ENCODE data around the gene BEX1.
"Not testable (repeated sequence)": the region's sequence is repeated elsewhere in the genome, so short reads cannot be mapped to it uniquely, and the experiment has no call there.

Gene BEX1

DNA sequence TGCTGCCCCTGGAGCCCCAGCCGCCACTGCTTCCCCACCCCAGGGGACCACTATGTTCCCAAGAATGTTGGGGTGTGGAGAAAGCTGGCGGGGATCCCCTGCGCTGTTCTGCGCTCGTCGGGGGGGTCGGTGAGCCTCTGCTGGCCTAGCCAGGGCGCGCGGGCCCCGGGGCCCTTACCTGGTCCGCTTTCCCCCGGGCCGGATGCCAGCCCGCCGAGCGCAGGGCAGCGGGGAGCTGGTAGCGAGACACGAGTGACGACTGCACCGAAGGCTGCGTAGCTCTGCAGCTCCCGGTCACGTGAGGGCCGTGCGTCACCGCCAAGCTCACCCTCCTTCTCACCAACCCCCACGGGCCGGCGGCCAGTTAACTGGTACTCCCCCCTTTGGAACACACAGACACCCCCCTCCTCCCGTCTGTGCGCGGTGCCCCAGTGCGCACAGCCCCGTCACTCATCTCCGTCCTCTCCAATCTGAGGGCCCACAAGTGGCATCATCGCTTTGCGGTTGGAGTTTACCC lies at the start of gene BEX1:
Gene BEX1 (minus strand): TSS at position 254 of the 517 bp plus-strand sequence. CDS start 897 bp downstream, outside the sequence.
- DNase-seq (ENCODE audit: low read depth in 2 of 2), result no peak

DNA sequence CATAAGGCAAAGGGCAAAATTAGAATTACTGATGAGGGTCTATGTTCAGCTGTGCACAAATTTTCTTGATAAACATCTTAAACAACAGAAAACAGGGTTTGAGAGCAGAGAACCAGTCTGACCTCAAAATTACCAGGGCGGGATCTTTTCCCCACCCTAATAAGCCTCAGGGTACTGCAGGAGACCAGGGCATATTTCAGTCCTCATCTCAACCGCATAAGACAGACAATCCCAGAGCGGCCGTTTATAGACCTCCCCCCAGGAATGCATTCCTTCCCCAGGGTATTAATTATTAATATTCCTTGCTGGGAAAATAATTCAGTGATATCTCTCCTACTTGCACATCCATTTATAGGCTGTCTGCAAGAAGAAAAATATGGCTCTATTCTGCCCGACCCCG lies 45.5 kb upstream of the BEX1 start:
- not testable (repeated sequence) for DNase-seq (ENCODE audit: low read depth in 2 of 2)

DNA sequence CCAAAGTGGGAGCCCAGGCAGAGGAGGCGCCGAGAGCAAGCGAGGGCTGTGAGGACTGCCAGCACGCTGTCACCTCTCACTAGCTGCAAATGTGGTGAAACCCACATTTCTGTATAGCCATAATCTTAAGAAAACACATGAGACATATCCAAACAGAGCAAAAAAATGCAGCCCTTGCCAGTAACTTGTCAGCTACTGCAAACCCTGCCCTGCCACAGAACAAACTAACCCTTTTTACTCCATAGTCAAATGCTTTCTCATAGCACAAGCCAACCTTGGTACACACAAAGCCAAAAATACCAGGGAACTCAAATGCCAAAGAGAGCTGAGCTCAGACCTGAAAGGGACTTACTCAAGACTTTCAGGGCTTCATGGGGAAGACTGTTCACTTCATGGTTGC lies 43.9 kb upstream of the BEX1 start:
- no peak for DNase-seq (ENCODE audit: low read depth in 2 of 2)

DNA sequence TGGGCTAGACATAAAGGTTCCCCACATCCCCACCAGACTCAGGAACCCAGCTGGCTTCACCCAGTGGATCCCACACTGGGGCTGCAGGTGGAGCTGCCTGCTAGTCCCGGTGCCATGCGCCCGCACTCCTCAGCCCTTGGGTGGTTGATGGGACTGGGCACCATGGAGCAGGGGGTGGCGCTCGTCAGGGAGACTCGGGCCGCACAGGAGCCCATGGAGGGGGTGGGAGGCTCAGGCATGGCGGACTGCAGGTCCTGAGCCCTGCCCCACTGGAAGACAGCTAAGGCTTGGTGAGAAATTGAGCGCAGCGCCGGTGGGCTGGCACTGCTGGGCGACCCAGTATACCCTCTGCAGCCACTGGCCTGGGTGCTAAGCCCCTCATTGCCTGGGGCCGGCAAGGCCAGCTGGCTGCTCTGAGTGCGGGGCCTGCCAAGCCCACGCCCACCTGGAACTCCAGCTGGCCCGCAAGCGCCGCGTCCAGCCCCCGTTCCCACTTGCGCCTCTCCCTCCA lies 43.3 kb upstream of the BEX1 start:
- not testable (repeated sequence) for DNase-seq (ENCODE audit: low read depth in 2 of 2)

DNA sequence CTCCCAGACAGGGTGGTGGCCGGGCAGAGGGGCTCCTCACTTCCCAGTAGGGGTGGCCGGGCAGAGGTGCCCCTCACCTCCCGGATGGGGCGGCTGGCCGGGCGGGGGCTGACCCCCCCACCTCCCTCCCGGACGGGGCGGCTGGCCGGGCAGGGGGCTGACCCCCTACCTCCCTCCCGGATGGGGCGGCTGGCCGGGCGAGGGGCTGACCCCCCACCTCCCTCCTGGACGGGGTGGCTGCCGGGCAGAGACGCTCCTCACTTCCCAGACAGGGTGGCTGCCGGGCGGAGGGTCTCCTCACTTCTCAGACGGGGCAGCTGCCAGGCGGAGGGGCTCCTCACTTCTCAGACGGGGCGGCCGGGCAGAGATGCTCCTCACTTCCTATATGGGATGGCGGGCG lies 40.4 kb upstream of the BEX1 start:
- DNase-seq (ENCODE audit: low read depth in 2 of 2), result not testable (repeated sequence)

DNA sequence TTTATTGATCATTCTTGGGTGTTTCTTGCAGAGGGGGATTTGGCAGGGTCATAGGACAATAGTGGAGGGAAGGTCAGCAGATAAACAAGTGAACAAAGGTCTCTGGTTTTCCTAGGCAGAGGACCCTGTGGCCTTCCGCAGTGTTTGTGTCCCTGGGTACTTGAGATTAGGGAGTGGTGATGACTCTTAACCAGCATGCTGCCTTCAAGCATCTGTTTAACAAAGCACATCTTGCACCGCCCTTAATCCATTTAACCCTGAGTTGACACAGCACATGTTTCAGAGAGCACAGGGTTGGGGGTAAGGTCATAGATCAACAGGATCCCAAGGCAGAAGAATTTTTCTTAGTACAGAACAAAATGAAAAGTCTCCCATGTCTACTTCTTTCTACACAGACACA lies 39.9 kb upstream of the BEX1 start:
- not testable (repeated sequence) for DNase-seq (ENCODE audit: low read depth in 2 of 2)

DNA sequence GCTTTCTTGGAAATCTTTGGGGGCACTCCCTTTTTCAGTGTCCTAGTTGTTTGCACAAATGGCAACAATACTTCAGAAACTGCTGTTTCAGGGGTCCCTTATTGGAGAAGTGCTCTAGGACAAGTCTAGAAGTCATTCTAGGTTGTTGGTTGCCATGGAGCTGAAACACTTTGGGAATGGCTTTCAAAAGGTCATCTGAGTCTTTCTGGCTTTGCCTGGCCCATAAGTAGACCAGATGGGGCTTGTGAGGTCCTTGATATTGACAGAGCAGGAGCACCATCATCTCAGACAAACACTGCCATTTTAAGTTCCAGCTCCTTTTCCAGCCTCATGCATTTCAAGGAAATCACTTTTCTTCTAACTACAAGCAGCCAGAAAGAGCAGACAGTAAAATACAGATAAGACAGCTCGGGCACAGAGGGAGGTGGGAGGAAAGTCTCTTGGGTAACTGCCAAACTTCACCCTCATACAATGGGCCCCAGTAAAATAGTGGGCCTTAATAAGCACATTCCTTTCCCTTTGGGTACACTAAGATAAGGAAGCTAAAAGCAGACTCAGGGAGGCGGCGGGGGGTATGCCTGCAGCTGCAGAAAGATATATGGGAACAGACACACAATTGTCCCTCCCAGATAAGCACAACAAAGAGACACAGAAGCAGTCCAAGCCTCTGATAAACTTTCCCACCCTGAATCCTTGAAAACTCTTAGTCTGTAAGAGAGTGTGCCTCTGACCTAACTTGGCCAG lies 37.5 kb upstream of the BEX1 start:
- DNase-seq (ENCODE audit: low read depth in 2 of 2), result no peak

DNA sequence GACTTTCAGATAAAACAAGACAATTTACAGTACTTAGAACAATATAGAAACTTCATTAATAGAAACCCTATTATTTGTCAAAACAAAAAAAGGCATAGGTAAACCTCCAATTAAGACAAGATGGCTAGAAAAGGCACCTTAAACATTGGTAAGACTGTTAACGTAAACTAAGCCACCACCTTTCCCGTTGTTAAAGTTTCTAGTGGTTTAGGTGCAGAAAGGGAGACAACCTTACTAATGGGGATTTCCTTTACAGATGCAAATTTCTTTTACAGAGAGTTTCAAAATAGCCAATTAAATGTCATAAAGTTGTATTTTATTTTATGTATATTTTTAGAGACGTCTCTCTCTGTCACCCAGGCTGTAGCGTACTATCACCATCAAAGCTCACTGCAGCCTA lies 36.5 kb upstream of the BEX1 start:
- no peak for DNase-seq (ENCODE audit: low read depth in 2 of 2)

DNA sequence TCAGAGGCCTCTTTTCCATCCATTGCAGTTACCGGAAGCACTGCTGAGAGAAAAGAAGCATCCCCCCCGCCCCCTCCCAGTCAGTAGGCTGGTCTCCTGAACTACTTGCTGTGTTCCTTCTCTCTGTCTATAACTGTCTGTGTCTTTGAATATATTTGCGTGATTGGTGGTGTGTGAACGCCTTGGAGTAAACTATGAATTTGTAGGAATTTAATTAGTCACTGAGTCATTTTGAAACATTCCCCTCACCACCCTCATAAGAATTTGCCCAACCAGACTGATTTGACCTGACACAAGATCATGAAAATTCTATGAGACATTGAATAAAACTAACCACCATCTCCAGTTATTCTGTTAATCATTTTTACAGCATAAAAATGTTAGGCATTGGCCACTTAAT lies 35.7 kb upstream of the BEX1 start:
- DNase-seq (ENCODE audit: low read depth in 2 of 2), result no peak

DNA sequence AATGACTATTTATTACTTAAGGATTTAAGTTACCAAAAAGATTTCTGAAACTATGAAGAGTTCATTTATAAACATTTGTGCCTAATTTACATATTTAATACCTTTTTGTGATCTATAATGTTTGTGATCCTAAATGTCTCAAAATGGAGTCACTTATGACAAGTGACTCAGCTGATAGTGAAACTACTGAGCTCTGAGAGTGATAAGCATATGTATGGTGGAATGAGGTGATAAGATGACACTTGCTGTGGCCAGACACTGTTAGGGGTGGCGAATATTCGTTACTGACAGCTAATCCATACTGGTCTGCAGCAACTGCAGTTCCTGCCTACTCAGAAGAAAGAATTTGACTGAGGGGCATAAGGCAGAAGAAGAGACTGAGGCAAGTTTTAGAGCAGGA lies 34.5 kb upstream of the BEX1 start:
- no peak for DNase-seq (ENCODE audit: low read depth in 2 of 2)

DNA sequence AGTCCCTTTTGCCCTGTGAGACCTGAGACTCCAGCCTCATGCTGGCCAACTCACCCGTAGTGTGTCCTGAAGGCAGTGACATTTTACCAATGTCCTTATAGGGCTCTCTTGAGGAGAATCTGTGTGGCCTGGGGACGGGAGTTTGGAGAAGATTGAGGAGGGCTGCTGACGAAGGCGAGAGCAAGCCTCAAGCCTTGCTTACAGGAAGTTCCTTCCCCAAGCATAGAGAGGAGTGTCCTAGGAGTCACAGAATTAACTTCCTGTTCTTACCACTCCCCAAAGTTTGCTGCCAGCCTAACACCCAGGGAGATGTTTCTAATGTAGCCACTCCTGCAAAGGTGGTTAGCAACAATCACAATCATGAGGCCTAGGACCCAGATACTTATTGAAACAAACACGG lies 29.0 kb upstream of the BEX1 start, which contains the start of gene NXF3:
Gene NXF3 (minus strand): TSS at position 202 of the 400 bp plus-strand sequence. CDS start 120 bp downstream, at position 82.
- no peak for DNase-seq (ENCODE audit: low read depth in 2 of 2)

DNA sequence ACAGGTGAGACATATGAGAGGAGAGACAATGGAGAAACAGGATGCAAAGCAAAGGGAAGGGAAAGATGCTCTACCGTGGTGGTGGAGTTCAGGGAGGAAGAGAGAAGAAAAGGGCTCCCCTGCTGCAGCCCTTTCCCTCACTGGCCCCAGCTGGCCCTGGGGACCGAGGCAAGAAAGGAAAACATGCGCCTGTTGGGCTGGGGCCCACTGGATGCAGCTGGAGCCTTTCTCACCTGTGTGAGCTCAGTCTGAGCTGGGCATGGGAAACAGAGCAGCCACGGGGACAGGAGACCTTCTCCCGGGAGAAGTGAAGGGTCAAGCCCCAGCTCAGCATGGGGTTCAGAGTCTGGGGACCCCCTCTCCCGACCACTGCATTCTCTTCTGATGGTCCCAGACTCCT lies 17.1 kb upstream of the BEX1 start:
- no peak for DNase-seq (ENCODE audit: low read depth in 2 of 2)

DNA sequence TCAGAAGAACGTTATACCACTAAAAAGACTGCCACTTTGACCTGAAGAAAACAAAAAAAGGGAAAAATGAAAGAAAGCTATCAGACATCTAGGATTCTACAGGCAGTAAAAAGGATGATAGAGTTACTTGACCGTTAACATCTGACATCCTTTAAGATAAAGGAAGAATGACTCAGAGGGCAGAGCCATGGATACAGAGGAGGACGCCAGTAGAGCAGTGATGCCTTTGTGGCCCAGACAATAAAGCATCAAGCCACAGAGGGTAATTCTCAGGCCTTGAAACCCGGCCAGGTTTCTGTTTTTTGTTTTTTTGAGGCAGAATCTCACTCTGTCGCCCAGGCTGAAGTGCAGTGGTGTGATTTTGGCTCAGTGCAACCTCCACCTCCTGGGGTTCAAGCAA lies 9.5 kb upstream of the BEX1 start:
- DNase-seq (ENCODE audit: low read depth in 2 of 2), result no peak

DNA sequence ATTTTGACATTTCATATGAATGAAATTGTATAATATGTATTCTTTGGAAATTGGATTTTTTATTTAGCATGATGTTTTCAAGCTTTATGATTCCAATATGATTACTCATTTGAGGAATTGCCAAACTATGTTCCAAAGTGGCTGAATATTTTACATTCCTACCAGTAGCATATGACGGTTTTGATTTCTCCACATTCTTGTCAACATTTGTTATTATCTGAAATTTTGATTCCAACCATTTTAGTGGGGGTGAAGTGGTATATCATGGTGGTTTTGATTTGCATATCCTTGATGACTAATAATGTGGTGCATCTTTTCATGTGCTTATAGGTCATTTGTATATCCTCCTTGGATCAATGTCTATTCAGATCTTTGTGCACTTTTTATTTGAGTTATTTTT lies 2.6 kb upstream of the BEX1 start:
- no peak for DNase-seq (ENCODE audit: low read depth in 2 of 2)

DNA sequence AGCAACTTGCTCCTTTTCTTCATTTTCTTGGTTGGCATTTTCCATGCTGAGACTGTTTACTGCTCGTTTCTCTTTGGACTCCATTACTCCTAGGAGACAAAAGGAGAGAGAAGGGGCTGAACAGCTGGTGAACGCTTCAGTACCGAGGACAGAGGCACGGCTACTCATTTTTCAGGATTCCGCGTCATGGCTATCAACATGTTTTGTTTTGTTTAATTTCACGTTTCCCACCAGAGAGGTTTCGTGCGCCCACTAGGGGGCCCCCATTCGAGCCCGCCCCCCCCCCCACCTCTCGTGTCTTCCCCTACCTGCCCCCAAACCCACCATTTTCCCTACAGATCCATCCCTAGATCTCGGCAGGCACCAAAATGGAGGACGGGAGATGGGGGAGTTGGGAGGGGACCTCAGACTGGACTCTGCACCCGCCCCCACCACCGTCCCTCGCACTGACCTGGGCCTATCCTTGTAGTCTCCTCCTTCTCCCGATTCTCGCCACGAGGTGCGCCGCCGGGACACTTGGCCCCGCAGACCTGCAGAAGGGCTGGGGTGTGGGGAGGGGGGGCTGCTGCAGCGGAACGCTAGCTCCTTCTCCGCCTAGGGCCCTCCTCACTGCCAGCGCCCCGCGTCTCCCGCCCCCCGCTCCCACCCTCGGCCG lies 653 bp downstream of the BEX1 start:
- DNase-seq (ENCODE audit: low read depth in 2 of 2), result no peak

DNA sequence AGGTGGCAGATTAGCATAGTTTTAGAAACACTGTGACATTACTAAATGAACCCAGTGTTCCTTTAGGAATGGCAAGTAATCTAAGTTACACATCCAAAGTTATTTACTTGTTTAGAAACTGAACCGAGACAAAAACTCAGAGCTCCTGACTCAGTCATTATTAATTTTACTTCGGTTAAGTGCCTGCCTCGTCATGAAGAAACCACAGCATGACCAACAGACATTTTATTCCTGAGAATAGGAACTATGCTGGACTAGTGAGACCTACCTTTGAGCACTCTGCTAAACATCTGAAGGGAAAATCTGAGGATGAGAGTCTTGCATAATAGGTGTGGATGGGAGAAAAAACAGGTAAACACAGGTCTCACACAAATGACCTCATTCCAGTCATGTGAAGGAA lies 2.5 kb downstream of the BEX1 start:
- DNase-seq (ENCODE audit: low read depth in 2 of 2), result no peak

DNA sequence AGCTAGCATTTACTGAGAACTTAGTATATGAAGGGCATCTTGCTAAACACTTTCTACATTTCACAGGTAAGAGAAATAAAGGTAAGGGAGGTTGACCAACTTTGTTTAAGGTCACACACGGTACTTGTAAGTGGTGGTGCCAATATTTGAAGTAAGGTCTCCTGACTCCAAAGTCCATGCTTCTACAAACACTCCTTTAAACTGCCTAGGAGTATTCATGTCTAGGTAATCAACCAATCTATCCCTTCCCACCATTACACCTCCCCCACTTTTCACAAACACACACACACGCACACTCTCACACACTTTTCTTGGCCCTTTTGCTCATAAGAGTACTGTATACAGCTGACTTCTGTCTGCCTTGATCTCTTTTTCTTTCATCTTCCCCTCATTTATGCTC lies 7.1 kb downstream of the BEX1 start:
- no peak for DNase-seq (ENCODE audit: low read depth in 2 of 2)

DNA sequence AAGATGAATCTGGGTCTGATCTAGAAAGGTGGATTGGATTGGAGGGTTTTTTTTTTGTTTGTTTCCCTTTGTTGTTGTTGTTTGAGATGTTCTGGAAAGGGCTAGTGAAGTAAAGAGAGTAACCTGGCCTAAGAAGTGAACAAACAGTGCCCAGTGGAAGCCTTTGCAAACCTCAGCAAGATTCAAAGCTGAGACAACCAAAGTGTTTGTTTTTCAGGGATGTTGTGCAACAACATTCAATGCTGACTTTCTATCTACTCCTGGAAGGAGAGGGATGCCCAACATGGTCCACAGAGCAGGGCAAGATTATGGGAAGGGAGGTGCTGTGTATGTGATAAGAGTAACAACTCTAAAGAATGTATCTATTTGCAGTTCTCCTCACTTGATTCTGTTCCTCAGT lies 11.3 kb downstream of the BEX1 start:
- no peak for DNase-seq (ENCODE audit: low read depth in 2 of 2)

DNA sequence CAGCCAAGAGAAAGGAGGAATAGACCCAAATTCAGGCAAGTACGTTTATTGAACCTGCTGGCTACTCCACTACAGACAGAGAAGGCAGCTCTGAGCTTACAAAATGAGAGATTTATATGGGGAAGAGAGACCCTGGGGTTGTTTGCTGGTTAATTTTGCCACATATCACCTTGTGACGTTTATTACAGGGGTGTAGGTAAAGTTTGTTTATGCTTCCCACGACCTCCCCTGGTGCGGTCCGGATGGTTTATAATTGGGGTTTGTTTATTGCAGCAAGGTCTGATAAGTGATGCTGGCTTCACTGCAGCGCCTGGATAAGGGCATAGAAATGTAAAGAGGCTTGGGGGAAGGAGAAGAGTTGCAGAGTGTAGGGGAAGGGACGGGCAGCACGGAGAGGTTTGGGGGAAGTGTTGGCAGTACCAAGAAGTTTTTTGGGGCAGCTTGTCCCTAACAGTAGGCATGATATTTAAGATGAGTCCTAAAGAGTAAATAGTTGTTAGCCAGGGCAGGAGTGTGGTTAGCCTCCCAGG lies 12.6 kb downstream of the BEX1 start:
- no peak for DNase-seq (ENCODE audit: low read depth in 2 of 2)

DNA sequence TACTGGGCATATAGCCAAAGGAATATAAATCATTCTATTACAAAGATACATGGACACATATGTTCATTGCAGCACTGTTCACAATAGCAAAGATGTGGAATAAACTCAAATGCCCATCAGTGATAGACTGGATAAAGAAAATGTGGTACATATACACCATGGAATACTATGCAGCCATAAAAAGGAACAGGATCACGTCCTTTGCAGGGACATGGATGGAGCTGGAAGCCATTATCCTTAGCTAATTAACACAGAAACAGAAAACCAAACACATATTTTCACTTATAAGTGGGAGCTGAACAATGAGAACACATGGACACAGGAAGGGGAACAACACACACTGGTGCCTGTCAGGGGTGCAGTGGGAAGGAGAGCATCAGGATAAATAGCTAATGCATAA lies 30.6 kb downstream of the BEX1 start:
- DNase-seq (ENCODE audit: low read depth in 2 of 2), result not testable (repeated sequence)

DNA sequence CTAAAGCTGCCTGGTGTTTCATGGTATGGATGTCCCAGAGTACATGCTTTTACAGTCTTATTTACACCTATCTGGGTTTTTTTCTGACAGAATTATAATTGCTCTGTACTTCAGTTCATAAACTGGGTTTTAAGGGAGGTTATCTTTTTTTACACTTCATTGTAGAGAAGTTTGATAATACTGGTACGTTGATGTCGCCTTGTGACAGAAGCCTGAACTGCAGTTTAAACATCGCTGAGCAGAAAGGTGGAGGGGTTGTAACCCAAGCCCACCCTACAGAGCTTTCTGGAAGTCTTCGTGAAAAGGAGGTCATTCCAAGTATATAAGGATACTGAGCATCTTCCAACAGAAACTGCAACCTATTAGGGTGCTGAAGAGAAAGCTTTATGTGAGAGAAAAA lies 46.4 kb downstream of the BEX1 start:
- no peak for DNase-seq (ENCODE audit: low read depth in 2 of 2)

DNA sequence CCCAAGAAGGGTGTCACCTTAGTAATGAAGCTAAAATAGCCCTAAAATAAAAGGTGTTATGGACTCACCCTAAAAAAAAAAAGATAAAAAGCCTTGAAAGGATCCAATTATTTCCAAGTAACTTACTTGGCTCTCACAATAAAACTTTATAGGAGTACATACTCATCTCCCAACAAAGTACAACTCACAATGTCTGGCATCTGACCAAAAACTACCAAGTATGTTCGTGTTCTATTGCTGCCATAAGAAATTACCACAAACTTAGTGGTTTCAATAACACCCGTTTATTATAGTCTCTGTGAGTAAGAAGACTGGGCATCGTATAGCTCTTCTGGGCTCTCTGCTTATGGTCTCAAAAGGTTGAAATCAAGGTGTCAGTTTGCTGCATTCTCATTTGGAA lies 51.0 kb downstream of the BEX1 start:
- DNase-seq (ENCODE audit: low read depth in 2 of 2), result no peak

All from stimulated activated CD4-positive, alpha-beta T cell treated with anti-CD3 and anti-CD28 coated beads, Interleukin-4, amount 100 ng/mL, for 48 hours (primary cell).